Omental fat pad (tissue), 4 donors: ENCODE data around the gene OTUD4. TPM values are rescaled to one million over a fixed set of nuclear protein-coding genes. Genes with fewer than 3 reads are reported as not detected.

ENCODE experiments used
- ATAC-seq: fragments of 150-250 bp; one replicate; pipeline ENCODE4 v1.9.1; 2016; ENCODE audit warnings: mild to moderate bottlenecking, moderate library complexity; ENCODE audit not compliant: low FRiP score
- DNase-seq: peaks from one replicate; pipeline ENCODE4 v3.0.0-alpha.2; 2019; ENCODE audit warnings: low spot score
- CTCF ChIP-seq, 3 donors: fragments of 450-650 bp; IDR thresholded peaks; one replicate each; pipeline ENCODE4 v1.5.1; 2016 to 2017; ENCODE audit warnings: antibody characterized with exemption in 3 of 3, mild to moderate bottlenecking in 3 of 3, moderate library complexity in 2 of 3
- total RNA-seq, 4 donors: library from RNA; depleted of rRNA; stranded (reverse); fragments of >200 nt; gene quantifications; one replicate each; pipeline ENCODE4 v1.1.0, GENCODE V29; 2016

OTUD4 gene
- total RNA-seq, 4 donors from 2014 or later, result 26.8 to 76.1 (median 48.0) TPM

GRCh38 chr4:145099653-145100052 is 80.7 kb downstream of the OTUD4 start:
- DNase-seq, result no peak
- TF ChIP-seq CTCF (IDR thresholded peaks at IDR 0.05), result no peak
- ATAC-seq, result no peak

GRCh38 chr4:145098675-145099037 is 81.7 kb downstream of the OTUD4 start:
- DNase-seq (peak; percentile 25), ATAC-seq (peak; percentile 52)
- no peak for TF ChIP-seq CTCF (IDR thresholded peaks at IDR 0.05)

GRCh38 chr4:145097821-145098674 is 82.3 kb downstream of the OTUD4 start, which contains the start of the genes ABCE1 and ANAPC10:
TSS of gene ABCE1 (plus strand) at chr4:145098311. CDS start at chr4:145104413, 6,102 bp downstream.
TSS of gene ANAPC10 (minus strand) at chr4:145098196. CDS start at chr4:145096099, 2,097 bp downstream.
- DNase-seq (peak; percentile 87), ATAC-seq (peak; percentile 99)
- no peak for TF ChIP-seq CTCF (IDR thresholded peaks at IDR 0.05)

- ATAC-seq, result no peak
- no peak for TF ChIP-seq CTCF (IDR thresholded peaks at IDR 0.05)
- no peak for DNase-seq
Measured at GRCh38 chr4:145097331-145097820, 83.0 kb downstream of the OTUD4 start.

GRCh38 chr4:145093638-145094037 is 86.8 kb downstream of the OTUD4 start:
- ATAC-seq (no peak), DNase-seq (no peak)

GRCh38 chr4:145090380-145090779 is 90.0 kb downstream of the OTUD4 start:
- ATAC-seq, result no peak
- no peak for DNase-seq
- TF ChIP-seq CTCF (IDR thresholded peaks at IDR 0.05), result no peak

More at GRCh38 chr4:145093638-145094037, 86.8 kb downstream of the OTUD4 start:
- TF ChIP-seq CTCF (IDR thresholded peaks at IDR 0.05), result no peak
